Endothelial cell of umbilical vein (primary cell): ENCODE results near the gene ADRM1. TPM values are rescaled to one million over a fixed set of nuclear protein-coding genes. Genes with fewer than 3 reads are reported as not detected.

Experiments used
- BruUV-seq: library from RNA; stranded (reverse); fragments of 400-500 nt; replicated peaks from 2 replicates; lab custom pipeline; 2021; lab: Mats Ljungman, UMichigan
- CTCF ChIA-PET: fragments of 300-600, 350-600 bp; sonication (Branson Sonifier 250); formaldehyde crosslinking; loops from one replicate; lab custom pipeline; 2021; ENCODE audit warnings: antibody characterized with exemption, inconsistent platforms; lab: Charles Lee
- POLR2A ChIA-PET: fragments of 300-600, 350-600 bp; sonication (Branson Sonifier 250); formaldehyde crosslinking; loops from one replicate; lab custom pipeline; 2021; ENCODE audit warnings: antibody characterized with exemption, inconsistent platforms; lab: Charles Lee
- DNase-seq: peaks from one replicate; pipeline ENCODE4 v3.0.0-alpha.2; 2011; ENCODE audit warnings: low read depth, low spot score
- FAIRE-seq: peaks from 2 replicates; lab custom pipeline; 2011; peaks lifted over from hg19 to GRCh38; lab: Jason Lieb, UNC
- H2AFZ ChIP-seq: 2 replicates; pipeline ENCODE4 v1.6.0; 2012; ENCODE audit warnings: low read depth, low read length, control low read depth, inconsistent platforms
- H3K27ac ChIP-seq: 2 replicates; pipeline ENCODE4 v1.5.1; 2011; ENCODE audit warnings: low read depth, mild to moderate bottlenecking, control low read depth, low read length, moderate library complexity; ENCODE audit not compliant: insufficient read depth
- H3K27me3 ChIP-seq, 2 experiments: 2 replicates each; pipeline versions ENCODE4 v1.6.0 to v1.6.1; 2011; ENCODE audit warnings: low read length in 2 of 2, mixed read lengths in 1 of 2; ENCODE audit not compliant: control insufficient read depth in 2 of 2, insufficient read depth in 2 of 2
- H3K36me3 ChIP-seq, 2 experiments: 2 replicates in 1 of 2; 3 replicates in 1 of 2; pipeline ENCODE4 v1.5.1; 2011; ENCODE audit warnings: low read length in 2 of 2, mild to moderate bottlenecking in 1 of 2, moderate library complexity in 1 of 2; ENCODE audit not compliant: control insufficient read depth in 2 of 2, insufficient read depth in 2 of 2; ENCODE audit errors: extremely low read depth in 1 of 2
- H3K4me1 ChIP-seq: 3 replicates; pipeline ENCODE4 v1.5.1; 2011; ENCODE audit warnings: mild to moderate bottlenecking, low read length; ENCODE audit not compliant: control insufficient read depth, insufficient read depth; ENCODE audit errors: extremely low read depth
- H3K4me2 ChIP-seq: 2 replicates; pipeline ENCODE4 v1.6.1; 2011; ENCODE audit warnings: low read length, control low read depth, mixed read lengths; ENCODE audit not compliant: insufficient read depth
- H3K4me3 ChIP-seq, 3 experiments: fragments of 200-600 bp in 1 of 3; sonication (generic), shearing (Covaris generic) in 1 of 3; replicated peaks in 1 of 3; 2 replicates each; pipeline ENCODE4 v1.5.1; 2011 to 2016; ENCODE audit warnings: control low read depth in 3 of 3, low read length in 3 of 3, mild to moderate bottlenecking in 2 of 3, inconsistent platforms in 1 of 3, low read depth in 1 of 3, moderate library complexity in 1 of 3; ENCODE audit not compliant: insufficient read depth in 1 of 3
- H3K79me2 ChIP-seq: 2 replicates; pipeline ENCODE4 v1.6.0; 2012; ENCODE audit warnings: low read length, inconsistent platforms; ENCODE audit not compliant: control insufficient read depth, insufficient read depth
- H3K9ac ChIP-seq: replicated peaks from 2 replicates; pipeline ENCODE3; 2011; ENCODE audit warnings: low read length, control low read depth; ENCODE audit not compliant: insufficient read depth; ENCODE audit errors: extremely low read depth
- H3K9me1 ChIP-seq: replicated peaks from 3 replicates; pipeline ENCODE4 v1.6.0; 2011; ENCODE audit warnings: mild to moderate bottlenecking, low read length; ENCODE audit not compliant: control insufficient read depth, insufficient read depth; ENCODE audit errors: extremely low read depth
- H3K9me3 ChIP-seq: replicated peaks from 2 replicates; pipeline ENCODE4 v1.5.1; 2012; ENCODE audit warnings: low read length, inconsistent platforms; ENCODE audit not compliant: control insufficient read depth, insufficient read depth
- H4K20me1 ChIP-seq: replicated peaks from 2 replicates; pipeline ENCODE3; 2011; ENCODE audit warnings: mild to moderate bottlenecking, low read length; ENCODE audit not compliant: control insufficient read depth, insufficient read depth; ENCODE audit errors: extremely low read depth
- EZH2 ChIP-seq: IDR thresholded peaks from 2 replicates; pipeline ENCODE4 v1.6.1; 2012; ENCODE audit warnings: borderline replicate concordance, low read depth, mild to moderate bottlenecking, moderate library complexity, low read length, inconsistent platforms; ENCODE audit not compliant: severe bottlenecking
- FOS ChIP-seq: IDR thresholded peaks from 2 replicates; pipeline ENCODE4 v1.6.1; 2011; ENCODE audit warnings: mild to moderate bottlenecking, low read length, moderate library complexity, borderline replicate concordance; ENCODE audit not compliant: insufficient read depth
- GATA2 ChIP-seq: IDR thresholded peaks from 2 replicates; pipeline ENCODE4 v1.7.0; 2011; ENCODE audit warnings: low read depth, mild to moderate bottlenecking, moderate library complexity, mixed read lengths, low read length; ENCODE audit not compliant: insufficient read length, insufficient read depth
- JUN ChIP-seq: IDR thresholded peaks from 2 replicates; pipeline ENCODE4 v1.6.1; 2011; ENCODE audit warnings: borderline replicate concordance, low read depth; ENCODE audit not compliant: insufficient read length, insufficient read depth
- MYC ChIP-seq: IDR thresholded peaks from one replicate; pipeline ENCODE4 v1.6.1; 2011; ENCODE audit warnings: mild to moderate bottlenecking, low read depth, low read length
- POLR2A ChIP-seq: IDR thresholded peaks from 2 replicates; pipeline ENCODE4 v1.6.1; 2012; ENCODE audit warnings: low read depth, mild to moderate bottlenecking, control low read depth, low read length
- POLR2AphosphoS5 ChIP-seq: IDR thresholded peaks from 2 replicates; pipeline ENCODE4 v1.6.1; 2012; ENCODE audit warnings: low read depth, mild to moderate bottlenecking, control low read depth, low read length, moderate library complexity; ENCODE audit not compliant: insufficient read depth
- dilution Hi-C: fragments of 300-500 bp; cut with MboI; formaldehyde crosslinking; loops from one replicate; pipeline ENCODE4 v1.15.0; 2019; ENCODE audit warnings: low sequenced_read_pairs; ENCODE audit not compliant: extremely low pct_ligation_motif_present
- intact Hi-C: fragments of 100-400 bp; cut with micrococcal nuclease; formaldehyde crosslinking; loops from one replicate; pipeline ENCODE4 v1.10.0; 2022
- polyA plus RNA-seq, 4 experiments: library from polyadenylated mRNA; depleted of rRNA in 3 of 4; stranded (reverse) in 3 of 4; unstranded in 1 of 4; fragments of >200 nt; gene quantifications; 2 replicates each; pipeline versions ENCODE4 v1.2.1 to v1.2.3, GENCODE V29; 2011 to 2012; ENCODE audit warnings: missing spikeins in 1 of 4
- total RNA-seq: library from RNA; stranded (reverse); gene quantifications from 2 replicates; pipeline ENCODE4 v1.2.3, GENCODE V29; 2021
- TF ChIP-seq, protein P1 (sequence below): IDR thresholded peaks from 2 replicates; pipeline ENCODE4 v1.6.1; 2011; ENCODE audit not compliant: insufficient read depth, insufficient read length
- TF ChIP-seq, protein P2 (sequence below), 2 donors: IDR thresholded peaks; 1 replicate in 1 of 2; 2 replicates in 1 of 2; pipeline ENCODE4 v1.5.1; 2011; ENCODE audit warnings: low read length in 2 of 2, mild to moderate bottlenecking in 2 of 2, moderate library complexity in 2 of 2, control low read depth in 1 of 2, inconsistent platforms in 1 of 2, low read depth in 1 of 2; ENCODE audit not compliant: insufficient read depth in 1 of 2; ENCODE audit errors: extremely low read depth in 1 of 2

ADRM1 gene
- total and polyA plus RNA-seq, 2 donors (not counting 3 experiments of a cell fraction or from before 2014, with no cell fraction given), result 154 to 179 TPM

DNA sequence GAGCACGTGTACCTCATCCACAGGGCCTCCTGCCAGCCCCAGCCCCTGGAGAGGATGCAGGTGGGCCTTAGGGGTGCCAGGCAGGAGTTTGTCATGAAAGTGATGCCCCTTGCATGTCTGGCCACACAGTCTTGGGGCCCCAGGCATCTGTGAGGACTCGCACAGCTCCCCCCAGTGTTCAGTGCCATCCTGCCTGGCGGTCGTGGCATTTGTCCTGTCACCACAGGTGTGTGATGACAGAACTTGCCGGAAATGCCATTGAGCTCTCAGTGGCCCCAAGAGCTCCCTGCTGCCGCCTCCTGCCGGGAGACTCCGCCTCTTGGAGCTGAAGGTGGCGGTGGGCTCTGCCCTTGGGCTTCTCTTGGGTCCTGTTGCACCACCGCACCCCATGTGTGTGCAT, 30.6 kb upstream of the ADRM1 start:
- no peaks in the 10 kb centered on the region for H3K79me2 ChIP-seq
- H3K9me3 ChIP-seq, result no peaks in the 10 kb centered on the region
- H3K9me1 ChIP-seq, result no peaks in the 10 kb centered on the region
- no peak overlapping the region for H3K9ac ChIP-seq
- H3K4me3 ChIP-seq, result no peak overlapping the region
- BruUV-seq, result no TSS peak
- H3K4me2 ChIP-seq, result no peak overlapping the region
- CTCF ChIA-PET, result interaction anchor here (1.2 kb wide), 2 partner anchors 12 to 261 kb away, joined by 3 read pairs; no protein-coding TSS in a partner anchor
- dilution Hi-C loops, result no loop called here
- FAIRE-seq (no peak), DNase-seq (no peak)
- no peaks in the 10 kb centered on the region for H4K20me1 ChIP-seq
- no peak overlapping the region for H2AFZ ChIP-seq
- H3K36me3 ChIP-seq, result peaks cover 7 to 17% of the 10 kb centered on the region in 2 experiments
- POLR2A ChIA-PET, result no interaction called here
- TF ChIP-seq JUN, result no peak
- TF ChIP-seq MYC, result no peak
- TF ChIP-seq, protein P1, sequence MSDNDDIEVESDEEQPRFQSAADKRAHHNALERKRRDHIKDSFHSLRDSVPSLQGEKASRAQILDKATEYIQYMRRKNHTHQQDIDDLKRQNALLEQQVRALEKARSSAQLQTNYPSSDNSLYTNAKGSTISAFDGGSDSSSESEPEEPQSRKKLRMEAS, result no peak
- TF ChIP-seq EZH2, result no peak
- TF ChIP-seq, protein P2, sequence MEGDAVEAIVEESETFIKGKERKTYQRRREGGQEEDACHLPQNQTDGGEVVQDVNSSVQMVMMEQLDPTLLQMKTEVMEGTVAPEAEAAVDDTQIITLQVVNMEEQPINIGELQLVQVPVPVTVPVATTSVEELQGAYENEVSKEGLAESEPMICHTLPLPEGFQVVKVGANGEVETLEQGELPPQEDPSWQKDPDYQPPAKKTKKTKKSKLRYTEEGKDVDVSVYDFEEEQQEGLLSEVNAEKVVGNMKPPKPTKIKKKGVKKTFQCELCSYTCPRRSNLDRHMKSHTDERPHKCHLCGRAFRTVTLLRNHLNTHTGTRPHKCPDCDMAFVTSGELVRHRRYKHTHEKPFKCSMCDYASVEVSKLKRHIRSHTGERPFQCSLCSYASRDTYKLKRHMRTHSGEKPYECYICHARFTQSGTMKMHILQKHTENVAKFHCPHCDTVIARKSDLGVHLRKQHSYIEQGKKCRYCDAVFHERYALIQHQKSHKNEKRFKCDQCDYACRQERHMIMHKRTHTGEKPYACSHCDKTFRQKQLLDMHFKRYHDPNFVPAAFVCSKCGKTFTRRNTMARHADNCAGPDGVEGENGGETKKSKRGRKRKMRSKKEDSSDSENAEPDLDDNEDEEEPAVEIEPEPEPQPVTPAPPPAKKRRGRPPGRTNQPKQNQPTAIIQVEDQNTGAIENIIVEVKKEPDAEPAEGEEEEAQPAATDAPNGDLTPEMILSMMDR (IDR thresholded peaks at IDR 0.05; ENCODE audit: extremely low read depth in 1 of 2, insufficient read depth in 1 of 2, low read depth in 1 of 2, low read length in 2 of 2), result no peak
- TF ChIP-seq FOS, result no peak
- no peak for TF ChIP-seq POLR2A
- TF ChIP-seq POLR2AphosphoS5, result no peak
- no peak for TF ChIP-seq GATA2
- H3K4me1 ChIP-seq, result no peaks in the 10 kb centered on the region
- intact Hi-C loops, result no loop called here
- no peak overlapping the region for H3K27ac ChIP-seq
- H3K27me3 ChIP-seq, result no peaks in the 10 kb centered on the region
